ENCODE data around the gene WIPF2.

Gene WIPF2

GRCh38 chr17:40319651-40320540, 100.8 kb downstream of the WIPF2 start:
- no peak for TF ChIP-seq SUZ12 (IDR thresholded peaks at IDR 0.05; ENCODE audit: extremely low read depth, insufficient read depth, insufficient read length)
- no peak for TF ChIP-seq YY1 (IDR thresholded peaks at IDR 0.05; ENCODE audit: insufficient read depth, insufficient read length)
- TF ChIP-seq ZNF274 (IDR thresholded peaks at IDR 0.05; ENCODE audit: low read depth, low read length) = no peak
- H3K9me3 ChIP-seq (ENCODE audit: insufficient read depth, low read length) = no peaks in the 10 kb centered on the region
- peak overlapping the region; percentile 92 for H3K9ac ChIP-seq (ENCODE audit: insufficient read length, low read depth)
- peaks cover 3% of the 10 kb centered on the region for H3K36me3 ChIP-seq (ENCODE audit: insufficient read depth, insufficient read length, low read length)
- H3K4me3 ChIP-seq (ENCODE audit: insufficient read length, low read depth) = no peak overlapping the region
- peaks cover 43% of the 10 kb centered on the region for H3K4me1 ChIP-seq (ENCODE audit: insufficient read depth, insufficient read length)
- peaks cover 25% of the 10 kb centered on the region for H3K27me3 ChIP-seq (ENCODE audit: insufficient read depth, insufficient read length)
- no peak for DNase-seq (ENCODE audit: low read depth, low spot score)

DNA sequence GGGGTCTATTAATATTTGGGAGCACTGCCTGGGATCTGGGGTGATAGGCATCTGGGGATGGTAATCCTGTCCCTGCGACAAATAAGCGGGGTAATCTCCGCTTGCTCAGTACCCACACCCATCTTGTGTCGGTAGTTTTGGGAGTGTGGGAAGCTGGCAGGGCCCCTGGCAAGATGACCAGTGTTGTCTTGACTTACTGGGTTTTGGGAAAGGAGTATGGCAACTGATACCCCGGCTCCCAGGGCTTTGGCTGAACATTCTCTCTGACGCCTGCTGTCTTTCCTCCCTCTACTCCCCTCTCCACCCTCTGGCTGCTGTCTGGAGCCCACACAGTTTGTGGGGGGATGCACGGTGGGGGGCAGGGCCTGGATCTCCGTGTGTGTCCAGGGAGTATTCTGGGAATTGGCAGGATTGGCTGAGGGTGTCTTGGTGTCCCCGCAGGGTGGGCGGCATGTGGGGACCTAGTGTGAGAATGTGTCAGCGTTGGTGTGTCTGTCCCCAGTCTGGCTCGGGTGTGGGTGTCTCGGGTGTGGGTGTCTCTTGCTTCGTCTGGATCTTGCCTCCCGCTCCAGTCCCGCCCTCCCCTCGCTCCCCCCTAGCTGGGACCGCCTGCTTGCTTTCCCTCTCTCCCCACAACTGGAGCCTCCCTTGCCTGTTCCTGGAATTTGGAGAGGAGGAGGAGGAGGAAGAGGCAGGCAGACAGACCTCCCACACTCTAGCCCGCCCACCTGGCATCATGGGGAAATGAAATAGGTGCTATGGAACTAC, 101.8 kb downstream of the WIPF2 start:
- no peak for DNase-seq (ENCODE audit: low read depth, low spot score)
- H3K4me3 ChIP-seq (ENCODE audit: insufficient read length, low read depth) = no peak overlapping the region
- H3K9me3 ChIP-seq (ENCODE audit: insufficient read depth, low read length) = no peaks in the 10 kb centered on the region
- H3K36me3 ChIP-seq (ENCODE audit: insufficient read depth, insufficient read length, low read length) = peaks cover 3% of the 10 kb centered on the region
- TF ChIP-seq YY1 (IDR thresholded peaks at IDR 0.05; ENCODE audit: insufficient read depth, insufficient read length) (no peak), SUZ12 (IDR thresholded peaks at IDR 0.05; ENCODE audit: extremely low read depth, insufficient read depth, insufficient read length) (no peak), ZNF274 (IDR thresholded peaks at IDR 0.05; ENCODE audit: low read depth, low read length) (no peak)
- H3K4me1 ChIP-seq (ENCODE audit: insufficient read depth, insufficient read length) = peaks cover 38% of the 10 kb centered on the region
- peak overlapping the region; percentile 36 for H3K9ac ChIP-seq (ENCODE audit: insufficient read length, low read depth)
- H3K27me3 ChIP-seq (ENCODE audit: insufficient read depth, insufficient read length) = peaks cover 23% of the 10 kb centered on the region

DNA sequence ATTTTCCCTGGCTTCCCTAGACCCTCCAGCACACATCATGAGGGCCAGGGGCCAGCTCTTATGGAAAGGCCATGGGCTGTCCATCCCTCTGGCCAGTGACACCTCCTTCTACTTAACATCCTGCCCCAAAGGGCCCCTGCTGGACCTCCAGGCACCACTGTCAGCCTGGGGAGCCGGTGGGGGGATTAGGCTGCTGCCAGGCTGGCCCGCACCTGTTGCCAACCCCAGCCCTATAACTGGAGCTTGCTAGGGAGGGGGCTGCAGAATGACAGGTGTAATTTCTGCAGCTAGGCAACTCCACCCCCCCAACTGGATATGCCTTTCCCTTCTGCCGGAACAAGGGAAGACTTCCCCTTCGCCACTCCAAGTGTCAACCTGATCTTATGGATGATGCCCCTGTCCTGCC, 102.4 kb downstream of the WIPF2 start:
- no peak for TF ChIP-seq ZNF274 (IDR thresholded peaks at IDR 0.05; ENCODE audit: low read depth, low read length)
- Histone ChIP-seq H3K9me3 (ENCODE audit: insufficient read depth, low read length) (no peaks in the 10 kb centered on the region), H3K9ac (ENCODE audit: insufficient read length, low read depth) (no peak overlapping the region), H3K27me3 (ENCODE audit: insufficient read depth, insufficient read length) (peaks cover 18% of the 10 kb centered on the region), H3K36me3 (ENCODE audit: insufficient read depth, insufficient read length, low read length) (peaks cover 3% of the 10 kb centered on the region), H3K4me1 (ENCODE audit: insufficient read depth, insufficient read length) (peaks cover 36% of the 10 kb centered on the region), H3K4me3 (ENCODE audit: insufficient read length, low read depth) (peak overlapping the region; percentile 1)
- DNase-seq (ENCODE audit: low read depth, low spot score) = no peak

- Histone ChIP-seq H3K9ac (ENCODE audit: insufficient read length, low read depth) (no peak overlapping the region), H3K27me3 (ENCODE audit: insufficient read depth, insufficient read length) (peaks cover 16% of the 10 kb centered on the region), H3K4me3 (ENCODE audit: insufficient read length, low read depth) (no peak overlapping the region), H3K4me1 (ENCODE audit: insufficient read depth, insufficient read length) (peaks cover 33% of the 10 kb centered on the region), H3K9me3 (ENCODE audit: insufficient read depth, low read length) (no peaks in the 10 kb centered on the region), H3K36me3 (ENCODE audit: insufficient read depth, insufficient read length, low read length) (peaks cover 3% of the 10 kb centered on the region)
- DNase-seq (ENCODE audit: low read depth, low spot score) = no peak
- no peak for TF ChIP-seq YY1 (IDR thresholded peaks at IDR 0.05; ENCODE audit: insufficient read depth, insufficient read length)
- no peak for TF ChIP-seq SUZ12 (IDR thresholded peaks at IDR 0.05; ENCODE audit: extremely low read depth, insufficient read depth, insufficient read length)
- TF ChIP-seq ZNF274 (IDR thresholded peaks at IDR 0.05; ENCODE audit: low read depth, low read length) = no peak
Measured at GRCh38 chr17:40321961-40322357, 102.9 kb downstream of the WIPF2 start.

- H3K9me3 ChIP-seq (ENCODE audit: insufficient read depth, low read length) = no peaks in the 10 kb centered on the region
- H3K4me1 ChIP-seq (ENCODE audit: insufficient read depth, insufficient read length) = peaks cover 31% of the 10 kb centered on the region
- DNase-seq (ENCODE audit: low read depth, low spot score) = no peak
- peaks cover 3% of the 10 kb centered on the region for H3K36me3 ChIP-seq (ENCODE audit: insufficient read depth, insufficient read length, low read length)
- TF ChIP-seq ZNF274 (IDR thresholded peaks at IDR 0.05; ENCODE audit: low read depth, low read length) = no peak
- TF ChIP-seq YY1 (IDR thresholded peaks at IDR 0.05; ENCODE audit: insufficient read depth, insufficient read length) = no peak
- TF ChIP-seq SUZ12 (IDR thresholded peaks at IDR 0.05; ENCODE audit: extremely low read depth, insufficient read depth, insufficient read length) = no peak
- H3K9ac ChIP-seq (ENCODE audit: insufficient read length, low read depth) = peak overlapping the region; percentile 26
- no peak overlapping the region for H3K4me3 ChIP-seq (ENCODE audit: insufficient read length, low read depth)
- H3K27me3 ChIP-seq (ENCODE audit: insufficient read depth, insufficient read length) = peaks cover 9% of the 10 kb centered on the region
Measured at GRCh38 chr17:40322358-40323315, 103.5 kb downstream of the WIPF2 start.

- peaks cover 3% of the 10 kb centered on the region for H3K36me3 ChIP-seq (ENCODE audit: insufficient read depth, insufficient read length, low read length)
- TF ChIP-seq ZNF274 (IDR thresholded peaks at IDR 0.05; ENCODE audit: low read depth, low read length) (no peak), SUZ12 (IDR thresholded peaks at IDR 0.05; ENCODE audit: extremely low read depth, insufficient read depth, insufficient read length) (no peak), YY1 (IDR thresholded peaks at IDR 0.05; ENCODE audit: insufficient read depth, insufficient read length) (no peak)
- H3K27me3 ChIP-seq (ENCODE audit: insufficient read depth, insufficient read length) = peaks cover 6% of the 10 kb centered on the region
- peak overlapping the region; percentile 26 for H3K9ac ChIP-seq (ENCODE audit: insufficient read length, low read depth)
- H3K4me1 ChIP-seq (ENCODE audit: insufficient read depth, insufficient read length) = peaks cover 31% of the 10 kb centered on the region
- no peaks in the 10 kb centered on the region for H3K9me3 ChIP-seq (ENCODE audit: insufficient read depth, low read length)
- H3K4me3 ChIP-seq (ENCODE audit: insufficient read length, low read depth) = no peak overlapping the region
- DNase-seq (ENCODE audit: low read depth, low spot score) = no peak
Measured at GRCh38 chr17:40323391-40324381, 104.6 kb downstream of the WIPF2 start.
